ENCODE data around the gene KLF13.

Gene KLF13

GRCh38 chr15:31366169-31366734, 39.6 kb downstream of the KLF13 start:
- no peaks in the 10 kb centered on the region for H3K27me3 Mint-ChIP-seq
- peaks cover 100% of the 10 kb centered on the region for H3K4me1 Mint-ChIP-seq
- peak overlapping the region; percentile 98 for H3K27ac Mint-ChIP-seq
- H3K4me3 Mint-ChIP-seq, result peak overlapping the region; percentile 80
- H3K9me3 Mint-ChIP-seq, result no peaks in the 10 kb centered on the region
- H3K36me3 Mint-ChIP-seq, result peaks cover 6% of the 10 kb centered on the region

- H3K27me3 Mint-ChIP-seq, result no peaks in the 10 kb centered on the region
- H3K4me3 Mint-ChIP-seq, result peak overlapping the region; percentile 36
- H3K4me1 Mint-ChIP-seq, result peaks cover 91% of the 10 kb centered on the region
- H3K36me3 Mint-ChIP-seq, result peaks cover 6% of the 10 kb centered on the region
- no peaks in the 10 kb centered on the region for H3K9me3 Mint-ChIP-seq
- H3K27ac Mint-ChIP-seq, result peak overlapping the region; percentile 91
Measured at GRCh38 chr15:31367021-31367729, 40.5 kb downstream of the KLF13 start.

GRCh38 chr15:31367730-31368344, 41.2 kb downstream of the KLF13 start:
- H3K9me3 Mint-ChIP-seq, result no peaks in the 10 kb centered on the region
- no peaks in the 10 kb centered on the region for H3K27me3 Mint-ChIP-seq
- peak overlapping the region; percentile 91 for H3K27ac Mint-ChIP-seq
- peak overlapping the region; percentile 42 for H3K4me3 Mint-ChIP-seq
- H3K4me1 Mint-ChIP-seq, result peaks cover 89% of the 10 kb centered on the region
- H3K36me3 Mint-ChIP-seq, result peaks cover 6% of the 10 kb centered on the region

- Mint-ChIP-seq H3K27me3 (no peaks in the 10 kb centered on the region), H3K27ac (peak overlapping the region; percentile 88), H3K9me3 (no peaks in the 10 kb centered on the region), H3K36me3 (peaks cover 6% of the 10 kb centered on the region), H3K4me3 (peak overlapping the region; percentile 23), H3K4me1 (peaks cover 83% of the 10 kb centered on the region)
Measured at GRCh38 chr15:31369727-31370126, 43.1 kb downstream of the KLF13 start.

- H3K4me3 Mint-ChIP-seq, result no peak overlapping the region
- H3K9me3 Mint-ChIP-seq, result no peaks in the 10 kb centered on the region
- peaks cover 82% of the 10 kb centered on the region for H3K4me1 Mint-ChIP-seq
- H3K36me3 Mint-ChIP-seq, result peaks cover 6% of the 10 kb centered on the region
- H3K27me3 Mint-ChIP-seq, result no peaks in the 10 kb centered on the region
- no peak overlapping the region for H3K27ac Mint-ChIP-seq
Measured at GRCh38 chr15:31371520-31372240, 45.0 kb downstream of the KLF13 start.

GRCh38 chr15:31372635-31373091, 46.0 kb downstream of the KLF13 start:
- Mint-ChIP-seq H3K27ac (no peak overlapping the region), H3K4me1 (peaks cover 80% of the 10 kb centered on the region), H3K27me3 (no peaks in the 10 kb centered on the region), H3K9me3 (no peaks in the 10 kb centered on the region), H3K36me3 (peaks cover 6% of the 10 kb centered on the region), H3K4me3 (no peak overlapping the region)

- H3K9me3 Mint-ChIP-seq, result no peaks in the 10 kb centered on the region
- peaks cover 77% of the 10 kb centered on the region for H3K4me1 Mint-ChIP-seq
- no peaks in the 10 kb centered on the region for H3K27me3 Mint-ChIP-seq
- H3K4me3 Mint-ChIP-seq, result no peak overlapping the region
- no peak overlapping the region for H3K27ac Mint-ChIP-seq
- H3K36me3 Mint-ChIP-seq, result peaks cover 9% of the 10 kb centered on the region
Measured at GRCh38 chr15:31373096-31373865, 46.6 kb downstream of the KLF13 start.

- Mint-ChIP-seq H3K27ac (peak overlapping the region; percentile 79), H3K27me3 (no peaks in the 10 kb centered on the region), H3K9me3 (no peaks in the 10 kb centered on the region), H3K4me3 (no peak overlapping the region), H3K36me3 (peaks cover 7% of the 10 kb centered on the region), H3K4me1 (peaks cover 75% of the 10 kb centered on the region)
Measured at GRCh38 chr15:31373970-31374369, 47.3 kb downstream of the KLF13 start.

- Mint-ChIP-seq H3K4me3 (no peak overlapping the region), H3K4me1 (peaks cover 72% of the 10 kb centered on the region), H3K27me3 (no peaks in the 10 kb centered on the region), H3K27ac (peak overlapping the region; percentile 79), H3K36me3 (peaks cover 8% of the 10 kb centered on the region), H3K9me3 (no peaks in the 10 kb centered on the region)
Measured at GRCh38 chr15:31374489-31374888, 47.9 kb downstream of the KLF13 start.

- Mint-ChIP-seq H3K9me3 (no peaks in the 10 kb centered on the region), H3K4me1 (peaks cover 67% of the 10 kb centered on the region), H3K27ac (no peak overlapping the region), H3K36me3 (peaks cover 8% of the 10 kb centered on the region), H3K27me3 (no peaks in the 10 kb centered on the region), H3K4me3 (no peak overlapping the region)
Measured at GRCh38 chr15:31374986-31375385, 48.4 kb downstream of the KLF13 start.

GRCh38 chr15:31375772-31376171, 49.1 kb downstream of the KLF13 start:
- Mint-ChIP-seq H3K9me3 (no peaks in the 10 kb centered on the region), H3K4me1 (peaks cover 59% of the 10 kb centered on the region), H3K36me3 (peaks cover 8% of the 10 kb centered on the region), H3K27me3 (no peaks in the 10 kb centered on the region), H3K4me3 (no peak overlapping the region), H3K27ac (no peak overlapping the region)

GRCh38 chr15:31376511-31376910, 49.9 kb downstream of the KLF13 start:
- H3K4me3 Mint-ChIP-seq, result no peak overlapping the region
- H3K4me1 Mint-ChIP-seq, result peaks cover 54% of the 10 kb centered on the region
- H3K27me3 Mint-ChIP-seq, result no peaks in the 10 kb centered on the region
- peaks cover 13% of the 10 kb centered on the region for H3K36me3 Mint-ChIP-seq
- H3K9me3 Mint-ChIP-seq, result no peaks in the 10 kb centered on the region
- H3K27ac Mint-ChIP-seq, result peak overlapping the region; percentile 41

- peaks cover 54% of the 10 kb centered on the region for H3K4me1 Mint-ChIP-seq
Measured at GRCh38 chr15:31377030-31377429, 50.4 kb downstream of the KLF13 start.

GRCh38 chr15:31378363-31378903, 51.8 kb downstream of the KLF13 start:
- Mint-ChIP-seq H3K4me3 (no peak overlapping the region), H3K4me1 (peaks cover 49% of the 10 kb centered on the region), H3K27ac (peak overlapping the region; percentile 59)

More at GRCh38 chr15:31377030-31377429, 50.4 kb downstream of the KLF13 start:
- H3K27me3 Mint-ChIP-seq, result no peaks in the 10 kb centered on the region
- H3K36me3 Mint-ChIP-seq, result peaks cover 15% of the 10 kb centered on the region
- H3K9me3 Mint-ChIP-seq, result no peaks in the 10 kb centered on the region
- H3K4me3 Mint-ChIP-seq, result no peak overlapping the region
- no peak overlapping the region for H3K27ac Mint-ChIP-seq

GRCh38 chr15:31379042-31379441, 52.4 kb downstream of the KLF13 start:
- H3K9me3 Mint-ChIP-seq, result no peaks in the 10 kb centered on the region
- H3K27ac Mint-ChIP-seq, result peak overlapping the region; percentile 59
- peaks cover 15% of the 10 kb centered on the region for H3K36me3 Mint-ChIP-seq
- no peak overlapping the region for H3K4me3 Mint-ChIP-seq
- peaks cover 47% of the 10 kb centered on the region for H3K4me1 Mint-ChIP-seq
- no peaks in the 10 kb centered on the region for H3K27me3 Mint-ChIP-seq

More at GRCh38 chr15:31378363-31378903, 51.8 kb downstream of the KLF13 start:
- H3K36me3 Mint-ChIP-seq, result peaks cover 15% of the 10 kb centered on the region
- no peaks in the 10 kb centered on the region for H3K27me3 Mint-ChIP-seq
- H3K9me3 Mint-ChIP-seq, result no peaks in the 10 kb centered on the region
